Neural cell (in vitro differentiated cells): ENCODE measurements around the gene NPW. TPM values are rescaled to one million over a fixed set of nuclear protein-coding genes. Genes with fewer than 3 reads are reported as not detected.

Experiments used
- H2AFZ ChIP-seq: fragments of 200-600, 300-800 bp; sonication (generic), shearing (Covaris generic); 2 replicates; pipeline ENCODE4 v1.6.0; 2014; ENCODE audit warnings: low read depth, mild to moderate bottlenecking, antibody characterized with exemption, low read length, moderate library complexity
- H3F3A ChIP-seq: fragments of 200-600 bp; shearing (Covaris generic); 2 replicates; pipeline ENCODE4 v1.6.1; 2016; ENCODE audit warnings: mild to moderate bottlenecking, moderate library complexity, mixed read lengths, antibody characterized with exemption, low read length; ENCODE audit not compliant: insufficient read depth, poor library complexity, severe bottlenecking
- H3K27ac ChIP-seq: fragments of 200-600, 300-800 bp; sonication (generic), shearing (Covaris generic); 2 replicates; pipeline ENCODE4 v1.5.1; 2014; ENCODE audit warnings: mild to moderate bottlenecking, low read length, moderate library complexity
- H3K27me3 ChIP-seq: fragments of 300-800, 200-600 bp; sonication (generic), shearing (Covaris generic); 2 replicates; pipeline ENCODE4 v1.6.0; 2014; ENCODE audit warnings: mild to moderate bottlenecking, low read depth, low read length, moderate library complexity; ENCODE audit not compliant: insufficient read depth
- H3K36me3 ChIP-seq: fragments of 300-800, 200-600 bp; sonication (generic), shearing (Covaris generic); 2 replicates; pipeline ENCODE4 v1.5.1; 2014; ENCODE audit warnings: mild to moderate bottlenecking, antibody characterized with exemption, low read length, moderate library complexity; ENCODE audit not compliant: insufficient read depth
- H3K4me2 ChIP-seq: fragments of 300-800, 200-600 bp; sonication (generic), shearing (Covaris generic); 2 replicates; pipeline ENCODE4 v1.6.0; 2014; ENCODE audit warnings: mild to moderate bottlenecking, low read length
- H3K4me3 ChIP-seq: fragments of 300-800, 200-600 bp; sonication (generic), shearing (Covaris generic); 2 replicates; pipeline ENCODE4 v1.5.1; 2014; ENCODE audit warnings: mild to moderate bottlenecking, low read length, moderate library complexity
- H3K79me2 ChIP-seq: fragments of 200-600 bp; shearing (Covaris generic); replicated peaks from 2 replicates; pipeline ENCODE4 v1.6.0; 2014; ENCODE audit warnings: mild to moderate bottlenecking, low read length, moderate library complexity; ENCODE audit not compliant: insufficient read depth
- H3K9ac ChIP-seq: fragments of 300-800, 200-600 bp; sonication (generic), shearing (Covaris generic); 2 replicates; pipeline ENCODE4 v1.6.1; 2016; ENCODE audit warnings: mild to moderate bottlenecking, low read length, mixed read lengths
- H3K9me2 ChIP-seq: fragments of 200-600 bp; shearing (Covaris generic); 2 replicates; pipeline ENCODE4 v1.6.1; 2016; ENCODE audit warnings: mild to moderate bottlenecking, low read length, mixed read lengths; ENCODE audit not compliant: insufficient read depth
- H3K9me3 ChIP-seq: fragments of 200-600, 300-800 bp; sonication (generic), shearing (Covaris generic); 2 replicates; pipeline ENCODE4 v1.6.1; 2016; ENCODE audit warnings: mild to moderate bottlenecking, mixed run types, low read length, moderate library complexity, mixed read lengths
- H4K20me1 ChIP-seq: fragments of 200-600 bp; shearing (Covaris generic); 2 replicates; pipeline ENCODE4 v1.6.1; 2016; ENCODE audit warnings: mild to moderate bottlenecking, mixed run types; ENCODE audit not compliant: insufficient read depth
- CTCF ChIP-seq: fragments of 450-650 bp; IDR thresholded peaks from 2 replicates; pipeline ENCODE4 v1.5.1; 2014; ENCODE audit warnings: antibody characterized with exemption, mild to moderate bottlenecking, moderate library complexity; ENCODE audit not compliant: poor library complexity, severe bottlenecking
- EP300 ChIP-seq: fragments of 450-650 bp; conservative IDR thresholded peaks from 2 replicates; pipeline ENCODE4 v1.6.1; 2014; ENCODE audit warnings: antibody characterized with exemption, mild to moderate bottlenecking, moderate library complexity; ENCODE audit not compliant: poor library complexity, severe bottlenecking
- EZH2 ChIP-seq: fragments of 200-600, 300-800 bp; shearing (Covaris generic), sonication (generic); IDR thresholded peaks from 2 replicates; pipeline ENCODE4 v1.6.1; 2014; ENCODE audit warnings: antibody characterized with exemption, low read length, borderline replicate concordance, mild to moderate bottlenecking; ENCODE audit not compliant: insufficient read depth, poor library complexity, severe bottlenecking
- MXI1 ChIP-seq: fragments of 450-650 bp; conservative IDR thresholded peaks from 2 replicates; pipeline ENCODE4 v1.6.1; 2014; ENCODE audit warnings: antibody characterized with exemption, mild to moderate bottlenecking; ENCODE audit not compliant: poor library complexity, severe bottlenecking
- POLR2AphosphoS5 ChIP-seq: IDR thresholded peaks from 2 replicates; pipeline ENCODE4 v1.6.1; 2012
- RAD21 ChIP-seq: fragments of 450-650 bp; conservative IDR thresholded peaks from 2 replicates; pipeline ENCODE4 v1.6.1; 2014; ENCODE audit warnings: antibody characterized with exemption, mild to moderate bottlenecking, moderate library complexity
- REST ChIP-seq: IDR thresholded peaks from 2 replicates; pipeline ENCODE4 v1.6.1; 2012; ENCODE audit warnings: borderline replicate concordance
- SMC3 ChIP-seq: fragments of 450-650 bp; conservative IDR thresholded peaks from 2 replicates; pipeline ENCODE4 v1.6.1; 2014; ENCODE audit warnings: antibody characterized with exemption, mild to moderate bottlenecking, moderate library complexity; ENCODE audit not compliant: poor library complexity
- TAF1 ChIP-seq: IDR thresholded peaks from 2 replicates; pipeline ENCODE4 v1.6.1; 2012; ENCODE audit warnings: low read depth
- polyA plus RNA-seq: library from polyadenylated mRNA; depleted of rRNA; stranded (reverse); fragments of >200 nt; gene quantifications from 2 replicates; pipeline ENCODE4 v1.2.3, GENCODE V29; 2014

NPW gene
- polyA plus RNA-seq, 1 donor from 2014 or later: not detected

- H3K27me3 ChIP-seq: peaks cover 10% of the 10 kb centered on the region
- peaks cover 14% of the 10 kb centered on the region for H3K79me2 ChIP-seq
- H3K4me3 ChIP-seq: no peak overlapping the region
- H2AFZ ChIP-seq: no peak overlapping the region
- no peaks in the 10 kb centered on the region for H3K9me3 ChIP-seq
- no peaks in the 10 kb centered on the region for H3K36me3 ChIP-seq
- no peak overlapping the region for H3K27ac ChIP-seq
- no peaks in the 10 kb centered on the region for H4K20me1 ChIP-seq
- no peak overlapping the region for H3K4me2 ChIP-seq
- no peaks in the 10 kb centered on the region for H3F3A ChIP-seq
- TF ChIP-seq EZH2: no peak
- TF ChIP-seq CTCF: no peak
- no peak for TF ChIP-seq POLR2AphosphoS5
- TF ChIP-seq RAD21: no peak
- no peak for TF ChIP-seq TAF1
- TF ChIP-seq REST: no peak
- no peak for TF ChIP-seq SMC3
- no peak for TF ChIP-seq MXI1
- no peak overlapping the region for H3K9ac ChIP-seq
- no peaks in the 10 kb centered on the region for H3K9me2 ChIP-seq
Observed at GRCh38 chr16:2013527-2013926, 6.1 kb upstream of the NPW start.

- Histone ChIP-seq H3K9ac (no peak overlapping the region), H3K9me2 (no peaks in the 10 kb centered on the region), H3K9me3 (no peaks in the 10 kb centered on the region), H3F3A (no peaks in the 10 kb centered on the region), H3K27me3 (peaks cover 26% of the 10 kb centered on the region), H3K4me2 (no peak overlapping the region), H4K20me1 (no peaks in the 10 kb centered on the region), H2AFZ (no peak overlapping the region), H3K36me3 (no peaks in the 10 kb centered on the region), H3K4me3 (no peak overlapping the region), H3K27ac (no peak overlapping the region), H3K79me2 (peaks cover 3% of the 10 kb centered on the region)
- TF ChIP-seq REST (no peak), SMC3 (no peak), POLR2AphosphoS5 (no peak), CTCF (no peak), TAF1 (no peak), RAD21 (no peak), MXI1 (no peak), EP300 (no peak)
Observed at GRCh38 chr16:2015117-2015946, 4.3 kb upstream of the NPW start.
